HUDEP-2 (cell line): ENCODE results near the gene CDCA8.

Experiments used
- DNase-seq, 76 experiments: peaks; one replicate each; lab custom pipeline; 2025; ENCODE audit not compliant: unreplicated experiment in 76 of 76; lab: John Stamatoyannopoulos, UW

The CDCA8 gene

DNA sequence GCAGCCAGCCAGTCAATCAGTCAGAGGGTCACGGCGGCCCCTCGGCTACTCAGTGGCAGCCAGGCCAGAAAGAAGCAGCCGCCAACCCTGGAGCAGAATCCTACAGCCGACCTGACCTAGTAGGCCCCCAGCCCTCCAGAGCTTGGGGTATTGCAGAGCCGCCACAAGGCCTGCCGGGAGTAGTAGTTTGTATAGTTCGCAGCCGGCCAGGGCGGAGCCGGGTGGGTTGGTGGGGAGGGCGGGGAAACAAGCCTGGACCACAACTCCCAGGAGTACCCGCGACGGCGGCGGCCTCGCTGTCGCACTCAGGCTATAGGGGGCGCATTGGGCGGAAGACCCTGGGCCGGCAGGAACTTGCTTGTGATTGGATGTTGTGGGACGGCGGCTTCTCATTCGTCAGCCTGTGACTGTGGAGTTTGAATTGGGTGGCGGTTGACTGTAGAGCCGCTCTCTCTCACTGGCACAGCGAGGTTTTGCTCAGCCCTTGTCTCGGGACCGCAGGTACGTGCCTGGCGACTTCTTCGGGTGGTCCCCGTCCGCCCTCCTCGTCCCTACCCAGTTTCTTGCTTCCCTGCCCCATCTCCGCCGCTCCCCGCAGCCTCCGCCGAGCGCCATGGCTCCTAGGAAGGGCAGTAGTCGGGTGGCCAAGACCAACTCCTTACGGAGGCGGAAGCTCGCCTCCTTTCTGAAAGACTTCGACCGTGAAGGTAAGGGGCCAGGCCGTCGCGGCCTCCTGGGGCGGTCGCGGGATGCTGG, at the start of gene CDCA8:
Gene CDCA8, plus strand, starts transcription at position 439 of the 756 bp plus-strand sequence. Its CDS starts 175 bp downstream, at position 614.
- DNase-seq = peak; percentile 39 to 98 (median 96)

DNA sequence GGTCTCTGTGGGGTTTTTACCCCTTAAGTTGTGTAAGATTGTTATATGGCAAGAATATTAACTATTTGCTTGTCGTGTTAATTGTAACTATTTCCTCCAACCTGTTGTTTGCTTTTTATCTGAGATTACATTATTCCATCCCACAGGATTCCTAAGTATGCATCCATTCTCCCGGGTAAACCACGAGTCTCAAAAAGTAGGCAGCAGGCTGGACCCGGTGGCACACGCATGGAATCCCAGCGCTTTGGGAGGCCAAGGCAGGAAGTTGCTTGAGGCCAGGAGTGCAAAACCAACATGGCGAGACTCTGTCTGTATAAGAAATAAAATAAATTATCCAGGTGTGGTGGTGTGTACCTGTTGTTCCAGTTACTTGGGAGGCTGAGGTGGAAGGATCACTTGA, 45.0 kb upstream of the CDCA8 start:
- no peak for DNase-seq

DNA sequence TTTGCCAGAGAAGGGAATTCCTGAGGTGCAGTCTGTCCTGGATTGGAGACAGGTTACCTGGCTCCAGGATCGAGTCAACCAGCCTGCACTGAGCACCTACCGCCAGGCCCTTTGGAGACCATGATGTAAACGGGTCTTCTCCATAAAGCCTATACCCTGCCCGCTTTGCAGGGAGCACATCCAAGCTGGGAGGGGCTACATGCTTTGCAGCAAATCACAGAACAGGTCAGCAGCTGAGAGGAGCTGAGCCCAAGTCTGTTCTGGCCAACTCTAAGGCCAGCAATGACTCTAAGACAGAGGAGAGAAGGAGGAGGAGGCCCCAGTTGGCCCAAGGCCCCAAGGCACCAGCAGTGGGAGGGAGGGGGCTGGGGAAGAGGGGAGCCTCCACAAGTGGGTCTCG, 42.1 kb upstream of the CDCA8 start:
- DNase-seq = no peak

DNA sequence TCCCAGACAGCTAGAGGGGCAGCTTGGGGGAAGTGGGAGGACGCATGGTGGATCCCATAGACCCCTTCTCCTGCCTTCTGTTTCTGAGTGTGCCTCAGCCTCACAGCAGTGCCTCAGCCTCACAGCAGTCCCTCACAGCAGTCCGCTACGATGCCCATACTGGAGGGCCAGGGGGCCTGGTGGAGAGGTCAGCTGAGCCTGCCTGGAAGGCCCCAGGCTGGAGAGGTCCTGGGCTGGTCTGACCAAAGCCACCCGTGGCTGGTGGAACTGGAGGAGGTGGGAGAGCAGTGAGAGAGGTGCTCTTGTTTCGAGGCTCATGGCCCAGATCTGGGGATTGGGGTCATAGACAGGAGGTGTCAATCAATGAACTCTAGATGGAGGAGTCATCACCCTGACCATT, 41.6 kb upstream of the CDCA8 start:
- no peak for DNase-seq

DNA sequence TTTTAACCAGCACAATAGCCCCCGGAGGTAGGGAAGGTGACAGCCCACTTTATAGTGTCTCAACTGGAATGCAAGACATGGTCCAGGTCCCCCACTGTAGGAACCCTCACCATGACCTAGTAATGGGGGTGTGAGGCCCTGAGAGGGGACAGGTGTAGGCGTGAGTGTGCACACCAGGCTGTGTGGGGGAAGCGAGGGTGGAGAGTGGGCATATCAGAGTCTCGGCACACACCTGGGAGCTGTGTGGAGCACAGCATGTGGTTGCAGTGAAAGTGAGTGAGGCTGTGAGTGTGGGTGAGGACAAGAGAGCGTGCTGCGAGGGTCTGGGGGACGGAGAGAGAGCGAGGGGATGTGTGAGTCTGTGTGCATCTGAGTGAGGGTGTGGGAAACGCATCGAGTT, 40.5 kb upstream of the CDCA8 start:
- no peak for DNase-seq

DNA sequence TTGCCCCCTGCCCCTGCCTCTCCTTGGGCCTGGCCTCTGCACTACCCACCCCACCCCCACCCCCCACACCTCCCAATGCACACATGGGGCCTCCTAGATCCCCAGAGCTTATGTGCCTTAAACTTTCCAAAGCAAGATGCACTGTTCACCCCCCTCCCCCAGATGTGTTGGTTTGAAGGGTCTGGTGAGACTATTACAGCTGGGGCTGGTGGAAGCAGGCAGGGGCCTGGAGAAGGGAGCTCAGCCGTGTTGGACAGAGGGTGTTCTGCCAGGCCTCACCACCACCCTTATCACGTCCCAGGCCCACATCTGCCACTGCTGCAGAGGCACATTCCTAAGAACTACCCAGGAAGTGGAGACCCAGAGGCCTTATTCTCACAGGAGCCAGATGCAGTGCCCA, 39.3 kb upstream of the CDCA8 start:
- DNase-seq = no peak

DNA sequence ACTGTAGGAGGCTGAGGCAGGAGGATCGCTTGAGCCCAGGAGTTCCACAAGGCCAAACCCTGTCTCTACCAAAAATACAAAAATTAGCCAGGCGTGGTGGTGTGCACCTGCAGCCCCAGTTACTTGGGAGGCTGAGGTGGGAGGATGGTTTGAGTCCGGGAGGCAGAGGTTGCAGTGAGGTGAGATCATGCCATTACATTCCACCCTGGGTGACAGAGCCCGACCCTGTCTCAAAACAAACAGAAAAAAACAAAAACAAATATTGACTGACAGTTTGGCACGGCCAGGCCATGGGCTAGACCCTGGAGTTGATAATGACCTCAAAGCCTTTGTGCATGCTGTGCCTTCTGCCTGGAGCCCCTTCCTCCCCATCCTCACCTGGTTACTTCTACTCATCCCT, 38.4 kb upstream of the CDCA8 start:
- no peak for DNase-seq

DNA sequence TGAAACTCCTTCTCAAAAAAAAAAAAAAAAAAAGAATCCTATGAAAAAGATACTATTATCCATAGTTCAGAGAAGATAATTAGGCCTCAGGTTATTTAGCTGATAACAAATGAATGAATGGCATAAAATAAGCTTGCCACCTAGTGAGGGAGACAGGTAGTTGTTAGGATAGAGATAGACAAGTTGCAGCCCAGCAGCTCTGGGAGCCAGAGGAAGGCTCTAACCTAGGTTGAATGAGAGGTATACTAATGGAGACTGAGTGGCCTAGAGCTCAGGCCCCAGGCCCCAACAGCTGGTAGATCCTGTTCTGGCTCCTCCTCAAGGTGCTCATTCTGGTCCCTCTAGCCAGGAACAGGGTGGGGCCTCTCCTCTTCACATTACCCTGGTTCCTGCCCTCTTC, 37.0 kb upstream of the CDCA8 start:
- DNase-seq = no peak

DNA sequence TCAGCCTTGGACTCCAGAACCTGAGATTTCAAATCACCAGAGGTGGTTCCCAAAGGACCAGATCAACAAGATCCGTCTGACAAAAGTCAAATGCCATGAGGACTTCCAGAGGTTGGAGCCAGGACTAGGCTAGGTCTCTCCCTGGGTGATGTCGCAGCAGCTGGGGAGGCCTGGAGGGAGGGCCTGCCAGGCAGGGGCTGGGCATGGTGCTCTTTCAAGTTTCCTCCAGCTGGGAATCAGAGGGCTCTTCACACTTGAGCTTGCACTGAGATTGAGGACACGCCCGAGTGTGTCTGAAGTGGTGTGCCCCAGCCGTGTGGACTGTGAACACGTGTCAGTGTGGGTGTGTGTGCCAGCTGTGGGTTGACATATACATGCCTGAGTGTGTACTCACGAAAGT, 36.3 kb upstream of the CDCA8 start:
- no peak for DNase-seq

DNA sequence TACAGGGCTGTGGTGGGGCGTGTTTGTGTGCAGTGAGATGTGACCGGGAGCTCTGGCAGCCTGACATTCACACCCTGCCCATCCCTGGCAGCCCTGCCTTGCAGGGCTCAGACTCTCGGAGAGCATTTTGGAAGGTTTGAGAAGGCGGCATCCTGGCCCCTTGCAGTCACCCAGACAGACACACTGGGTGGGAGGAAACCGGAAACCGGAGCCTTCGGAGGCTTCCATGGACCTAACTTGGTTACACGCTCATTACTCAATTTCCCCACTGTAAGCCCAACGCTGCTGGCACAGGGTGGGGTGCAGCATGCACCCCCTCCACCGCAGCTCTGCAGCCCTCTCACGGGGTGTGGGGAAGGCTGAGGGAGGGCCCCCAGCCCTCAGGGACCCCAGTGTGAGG, 35.4 kb upstream of the CDCA8 start:
- no peak for DNase-seq

DNA sequence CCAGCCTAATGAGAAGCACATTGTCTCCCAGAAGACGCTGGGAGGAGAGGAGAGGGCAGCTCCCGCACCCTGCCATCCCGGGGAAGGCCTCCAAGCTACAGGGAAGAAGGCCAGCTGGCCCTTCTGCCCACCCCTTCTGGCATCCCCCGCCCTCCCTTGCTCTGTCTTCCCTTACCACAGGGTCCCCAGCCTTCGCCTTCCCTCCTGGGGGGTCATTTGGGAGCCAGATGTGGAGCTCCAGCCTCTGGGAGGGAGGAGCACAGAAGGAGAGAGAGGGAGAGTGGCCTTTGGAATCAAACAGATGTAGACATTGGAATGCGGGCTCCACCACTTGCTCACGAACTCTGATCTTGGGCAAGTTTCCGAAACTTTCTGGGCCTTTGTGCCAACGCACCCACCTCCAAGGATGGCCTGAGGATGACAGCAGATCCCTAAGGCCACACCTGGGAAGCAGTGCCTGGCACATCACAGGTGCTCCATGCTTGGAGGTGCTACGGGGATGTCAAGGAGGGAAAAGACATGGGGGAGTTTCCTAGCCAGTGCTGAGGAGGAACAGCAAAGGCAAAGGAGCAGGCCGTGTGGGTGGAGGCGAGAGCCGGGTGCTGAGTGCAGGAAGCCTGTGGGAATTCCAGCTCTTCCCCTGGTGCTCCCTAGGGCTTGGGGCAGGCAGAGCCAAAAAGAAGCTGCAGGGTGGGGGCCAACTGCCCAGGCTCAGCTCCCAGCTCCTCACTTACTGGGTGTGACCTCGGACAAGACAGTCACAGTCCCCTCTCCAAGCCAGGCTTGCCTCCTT, 34.5 kb upstream of the CDCA8 start:
- no peak for DNase-seq

DNA sequence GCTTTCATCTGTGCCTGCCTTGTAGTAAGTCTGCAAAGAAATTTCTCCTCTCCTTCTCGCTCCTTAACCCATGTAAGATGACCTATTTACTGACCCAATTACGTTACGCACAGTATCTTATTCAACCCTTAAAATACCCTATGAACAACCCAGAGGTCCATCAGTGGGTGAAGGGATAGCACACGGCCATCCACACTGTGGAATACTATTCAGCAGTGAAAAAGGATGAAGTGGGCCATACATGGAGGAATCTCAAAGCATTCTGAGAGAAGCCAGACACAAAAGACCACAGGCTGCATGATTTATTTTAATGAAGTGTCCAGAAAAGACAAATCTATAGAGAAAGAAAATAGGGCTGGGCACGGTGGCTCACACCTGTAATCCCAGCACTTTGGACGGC, 33.8 kb upstream of the CDCA8 start:
- DNase-seq = no peak

DNA sequence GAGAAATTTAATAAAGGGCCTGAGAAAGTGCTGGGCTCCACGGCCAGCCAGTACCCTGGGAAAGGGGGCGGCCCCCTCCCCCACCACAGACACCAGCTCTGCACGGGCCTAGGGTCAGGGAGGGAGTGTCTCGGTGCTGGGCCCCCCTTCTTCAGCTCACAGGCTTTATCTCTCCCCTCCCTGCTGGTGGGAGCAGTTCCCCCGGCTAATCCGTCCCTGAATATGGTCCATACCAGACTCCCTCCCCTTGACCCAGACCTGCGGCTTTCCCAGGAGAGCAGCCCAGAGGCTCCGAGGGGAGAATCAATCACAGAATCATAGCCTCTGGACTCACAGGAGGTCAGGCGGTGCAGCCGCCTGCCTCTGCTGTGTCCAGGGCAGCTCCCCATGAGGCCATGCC, 31.7 kb upstream of the CDCA8 start:
- no peak for DNase-seq

DNA sequence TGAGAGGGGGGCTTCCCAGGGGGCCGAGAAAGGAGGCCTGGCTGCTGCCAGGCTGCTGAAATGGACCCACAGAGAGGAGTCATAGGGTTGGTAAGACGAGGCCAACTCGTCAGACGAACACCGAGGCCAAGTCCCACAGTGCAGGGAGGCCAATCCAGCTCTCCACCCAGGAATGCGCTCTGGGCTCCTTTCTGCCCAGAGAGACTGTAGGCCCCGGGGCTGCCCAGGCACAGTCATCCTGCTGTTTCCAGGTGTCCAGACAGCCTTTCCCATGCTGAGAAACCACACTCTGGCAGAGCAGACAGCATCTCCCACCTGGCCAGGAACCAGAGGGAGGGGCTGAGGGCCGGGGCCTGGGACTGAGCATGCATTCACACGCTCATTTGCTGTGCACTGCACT, 30.9 kb upstream of the CDCA8 start:
- DNase-seq = no peak

DNA sequence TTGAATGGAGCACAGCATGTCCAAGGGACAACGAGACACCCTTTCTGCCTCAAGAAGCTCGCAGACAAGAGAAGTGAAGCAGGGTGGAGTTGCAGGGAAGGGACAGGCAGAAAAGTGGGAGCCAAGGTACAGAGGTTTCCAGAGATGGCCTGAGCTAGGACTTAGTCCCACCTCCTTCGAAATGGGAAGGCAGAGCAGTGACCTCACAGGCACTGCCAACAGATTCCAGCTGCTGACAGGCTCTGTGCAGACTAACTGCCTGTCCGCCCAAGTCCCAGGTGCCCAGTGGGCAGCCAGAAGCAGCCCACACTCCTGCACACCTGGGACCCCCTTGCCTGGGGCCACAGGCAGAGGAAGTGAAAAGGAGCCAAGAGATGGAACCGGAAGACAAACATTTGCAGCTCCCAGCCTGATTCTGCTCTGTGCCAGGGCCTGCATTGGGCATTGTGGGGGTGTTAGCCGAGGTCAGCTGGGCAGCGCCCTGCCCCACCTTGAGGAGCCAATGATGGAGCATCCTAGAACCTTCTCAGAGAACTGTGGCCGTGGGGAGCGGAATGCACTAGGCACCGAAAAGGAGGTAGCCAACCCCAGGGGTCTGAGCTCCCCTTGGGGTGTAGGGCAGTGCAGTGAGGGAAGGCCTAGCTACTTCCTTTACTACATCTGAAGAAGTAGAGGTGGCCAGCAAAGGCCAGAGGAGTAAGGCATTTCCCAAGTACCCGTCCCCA, 30.1 kb upstream of the CDCA8 start:
- DNase-seq = no peak

DNA sequence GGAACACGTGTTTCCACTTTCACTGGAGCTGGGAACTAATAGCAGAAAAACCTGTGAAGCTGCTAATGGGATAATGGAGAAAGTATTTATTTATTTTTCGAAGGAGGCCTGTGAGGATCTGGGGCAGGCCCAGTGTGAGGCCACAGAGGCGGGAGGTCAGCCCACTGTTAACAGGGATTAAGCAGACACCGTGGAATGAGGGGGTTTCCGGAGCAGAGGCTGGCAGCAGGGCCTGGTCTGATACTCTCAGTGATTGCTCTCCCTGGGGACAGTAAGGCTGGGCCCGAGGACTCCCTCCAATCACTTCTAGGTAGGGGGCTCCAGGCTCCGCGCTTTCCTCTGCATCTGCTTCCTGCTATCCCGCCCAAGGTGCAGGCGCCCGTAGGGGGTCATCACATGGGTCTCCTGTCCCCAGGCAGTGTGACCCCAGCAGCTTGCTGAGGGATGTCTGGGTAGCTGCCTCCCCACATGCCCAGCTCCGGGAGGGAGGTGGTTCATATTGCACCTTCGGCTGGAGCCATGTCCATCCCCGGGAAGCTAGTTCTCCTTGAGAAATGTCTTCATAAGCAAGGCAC, 28.8 kb upstream of the CDCA8 start:
- DNase-seq = no peak

DNA sequence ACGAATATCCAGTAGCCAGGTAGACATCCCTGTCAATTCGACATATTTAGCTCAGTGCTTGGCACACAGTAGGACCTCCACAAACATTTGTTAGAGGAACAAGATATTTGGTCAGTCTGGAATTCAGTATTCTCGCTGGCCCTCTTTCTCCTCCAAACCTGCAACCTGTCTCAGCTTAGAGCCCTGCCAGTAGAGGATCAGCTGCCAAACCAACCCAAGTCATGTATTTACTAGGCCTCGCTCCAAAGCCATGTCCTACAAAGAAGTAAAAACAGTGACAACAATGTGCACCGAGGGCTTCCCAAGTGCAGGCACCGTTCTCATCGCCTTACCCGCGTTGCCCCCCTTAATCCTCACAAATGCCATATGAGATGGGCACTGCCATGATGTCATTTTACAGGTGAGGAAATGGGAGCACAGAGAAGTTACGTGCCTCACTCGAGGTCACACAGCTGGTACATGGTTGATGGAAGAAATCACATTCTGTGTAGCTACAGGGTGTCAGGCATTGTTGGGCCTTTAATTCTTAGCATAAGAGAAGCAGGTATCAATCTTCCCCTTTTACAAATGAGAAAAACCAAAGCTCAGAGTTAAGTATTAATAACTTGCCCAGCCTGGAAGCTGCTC, 26.0 kb upstream of the CDCA8 start:
- DNase-seq = no peak

DNA sequence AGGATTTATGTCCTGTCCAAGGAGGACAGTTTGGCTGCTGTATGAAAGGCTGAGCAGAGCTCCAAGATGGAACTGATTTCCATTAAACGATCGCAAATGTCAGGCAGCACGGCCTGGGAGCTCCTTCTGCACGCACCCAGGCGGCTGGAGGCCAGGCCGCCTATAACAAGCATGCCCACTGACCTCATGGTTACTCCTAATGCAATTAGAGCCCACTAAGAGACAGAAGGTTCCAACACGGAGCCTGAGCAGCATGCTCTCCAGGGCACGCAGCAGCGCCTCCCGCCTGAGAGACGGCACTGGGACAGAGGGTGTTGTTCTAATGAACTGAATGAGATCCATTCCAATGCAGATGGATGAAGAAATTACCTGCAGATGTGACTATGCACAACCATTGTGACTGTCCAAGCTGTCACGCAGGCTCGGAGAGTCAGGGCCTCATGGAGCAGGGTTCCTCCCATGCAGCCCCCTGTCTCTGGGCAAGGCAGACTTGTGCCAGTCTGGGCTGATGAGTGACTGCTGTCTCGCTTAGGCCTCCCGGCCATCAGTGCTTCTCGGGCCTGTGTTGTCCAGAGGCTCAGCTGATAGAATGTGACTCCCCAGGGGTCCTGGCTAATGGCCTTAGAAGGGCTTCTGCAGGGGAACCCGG, 25.2 kb upstream of the CDCA8 start:
- no peak for DNase-seq

DNA sequence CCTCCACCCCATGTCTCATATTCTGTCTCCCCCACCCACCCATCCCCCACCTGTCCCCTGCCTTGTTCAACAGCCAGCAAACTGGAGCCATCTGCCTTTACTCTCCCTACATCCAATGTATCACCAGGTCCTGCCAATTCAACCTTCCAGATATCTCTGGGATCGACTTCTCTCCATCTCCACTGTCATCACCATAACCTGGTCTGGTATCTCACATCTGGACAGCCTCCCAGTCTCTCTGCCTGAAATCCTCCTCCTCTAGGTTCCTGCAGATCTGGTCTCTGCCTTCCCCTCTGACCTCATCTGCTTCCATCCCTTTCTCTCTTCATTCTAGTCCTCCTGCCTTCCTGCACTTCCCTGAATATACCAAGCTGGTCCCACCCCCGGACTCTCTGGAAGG, 22.2 kb upstream of the CDCA8 start:
- DNase-seq = no peak

DNA sequence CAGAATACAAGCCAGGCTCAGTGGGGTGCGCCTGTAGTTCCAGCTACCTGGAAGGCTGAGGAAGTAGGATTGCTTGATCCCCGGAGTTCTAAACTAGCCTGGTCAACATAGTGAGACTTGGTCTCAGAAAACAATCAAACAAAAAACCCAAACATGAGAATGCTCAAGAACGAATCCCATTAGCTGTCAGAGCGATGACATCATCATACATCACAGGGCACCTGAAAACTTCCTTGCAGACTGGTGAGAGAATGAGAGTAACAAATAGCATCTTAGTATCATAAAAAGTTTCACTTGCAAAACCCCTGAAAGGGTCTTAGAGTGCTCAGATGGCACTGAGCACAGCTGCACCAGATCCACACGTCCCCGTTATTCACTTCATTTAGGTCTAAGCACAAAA, 21.1 kb upstream of the CDCA8 start:
- DNase-seq = no peak
